ENCODE measurements around the gene ZFR.

DNA sequence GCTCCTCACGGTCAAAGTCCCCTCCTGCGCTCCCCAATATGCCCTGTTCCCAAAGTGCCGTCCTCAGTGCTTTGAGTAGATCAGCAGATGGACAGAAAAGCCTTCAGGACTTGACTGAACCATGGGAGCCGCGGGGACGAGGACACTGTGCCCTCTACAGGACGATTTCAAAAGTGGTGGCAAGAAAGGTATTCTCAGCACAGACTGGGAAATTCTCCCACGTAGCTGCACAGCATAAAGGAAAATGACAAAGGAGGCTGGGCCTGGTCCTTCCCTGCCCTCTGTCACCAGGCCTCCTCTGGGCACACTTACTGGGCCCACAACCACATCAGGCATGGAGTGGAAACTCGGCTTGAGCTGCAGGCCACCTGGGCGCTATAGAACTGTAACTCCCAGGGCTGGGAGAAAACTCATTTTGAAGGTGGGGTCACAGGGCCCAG is 115.1 kb downstream of the ZFR start:
- TF ChIP-seq, protein P1, sequence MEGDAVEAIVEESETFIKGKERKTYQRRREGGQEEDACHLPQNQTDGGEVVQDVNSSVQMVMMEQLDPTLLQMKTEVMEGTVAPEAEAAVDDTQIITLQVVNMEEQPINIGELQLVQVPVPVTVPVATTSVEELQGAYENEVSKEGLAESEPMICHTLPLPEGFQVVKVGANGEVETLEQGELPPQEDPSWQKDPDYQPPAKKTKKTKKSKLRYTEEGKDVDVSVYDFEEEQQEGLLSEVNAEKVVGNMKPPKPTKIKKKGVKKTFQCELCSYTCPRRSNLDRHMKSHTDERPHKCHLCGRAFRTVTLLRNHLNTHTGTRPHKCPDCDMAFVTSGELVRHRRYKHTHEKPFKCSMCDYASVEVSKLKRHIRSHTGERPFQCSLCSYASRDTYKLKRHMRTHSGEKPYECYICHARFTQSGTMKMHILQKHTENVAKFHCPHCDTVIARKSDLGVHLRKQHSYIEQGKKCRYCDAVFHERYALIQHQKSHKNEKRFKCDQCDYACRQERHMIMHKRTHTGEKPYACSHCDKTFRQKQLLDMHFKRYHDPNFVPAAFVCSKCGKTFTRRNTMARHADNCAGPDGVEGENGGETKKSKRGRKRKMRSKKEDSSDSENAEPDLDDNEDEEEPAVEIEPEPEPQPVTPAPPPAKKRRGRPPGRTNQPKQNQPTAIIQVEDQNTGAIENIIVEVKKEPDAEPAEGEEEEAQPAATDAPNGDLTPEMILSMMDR (IDR thresholded peaks at IDR 0.05) = peak; percentile 85
- TF ChIP-seq ZFX (IDR thresholded peaks at IDR 0.05; ENCODE audit: borderline replicate concordance) = no peak

Measured in 22Rv1 (cell line).